ENCODE data around the gene BCAP31. TPM values are rescaled to one million over a fixed set of nuclear protein-coding genes. Genes with fewer than 3 reads are reported as not detected.

Gene BCAP31
- total and polyA plus RNA-seq, 2 donors (not counting 1 experiment from before 2014, with no cell fraction given) = 59.5 to 117 TPM

- H3K9me3 Mint-ChIP-seq (ENCODE audit: insufficient read depth) = no peaks in the 10 kb centered on the region
- Histone ChIP-seq H2AFZ (ENCODE audit: insufficient read depth, low read depth, low read length, poor library complexity, severe bottlenecking) (no peak overlapping the region), H4K20me1 (ENCODE audit: control insufficient read depth, insufficient read depth, low read length, poor library complexity, severe bottlenecking) (peaks cover 50% of the 10 kb centered on the region), H3K27ac (ENCODE audit: low read length in 2 of 2) (no peak overlapping the region), H3K4me1 (ENCODE audit: control insufficient read depth in 2 of 2, insufficient read depth in 2 of 2, low read length in 2 of 2) (no peaks in the 10 kb centered on the region), H3K9ac (ENCODE audit: low read length) (no peak overlapping the region), H3K4me3 (ENCODE audit: control extremely low read depth in 1 of 5, extremely low read depth in 1 of 5, insufficient read depth in 1 of 5, low read depth in 2 of 5, low read length in 4 of 5) (no peak overlapping the region), H3K9me3 (ENCODE audit: control extremely low read depth in 1 of 3, control insufficient read depth in 2 of 3, insufficient read depth in 1 of 3, low read length in 2 of 3) (no peaks in the 10 kb centered on the region), H3K27me3 (replicated peaks in 1 of 4; ENCODE audit: control extremely low read depth in 1 of 4, control insufficient read depth in 3 of 4, insufficient read depth in 4 of 4, low read length in 3 of 4) (no peaks in the 10 kb centered on the region), H3K79me2 (ENCODE audit: control insufficient read depth, insufficient read depth, low read length) (peaks cover 11% of the 10 kb centered on the region), H3K36me3 (replicated peaks in 1 of 2; ENCODE audit: control extremely low read depth in 1 of 2, control insufficient read depth in 1 of 2, extremely low read depth in 1 of 2, insufficient read depth in 2 of 2, low read length in 1 of 2) (peaks cover 0 to 22% of the 10 kb centered on the region in 2 experiments), H3K4me2 (replicated peaks; ENCODE audit: low read depth, low read length, poor library complexity, severe bottlenecking) (no peak overlapping the region)
- H3K4me3 Mint-ChIP-seq = no peak overlapping the region
- ATAC-seq (ENCODE audit: low read depth) (no peak), DNase-seq (no peak)
- no peak for TF ChIP-seq CTCF (IDR thresholded peaks at IDR 0.05)
- TF ChIP-seq EZH2 (IDR thresholded peaks at IDR 0.05; ENCODE audit: borderline replicate concordance, insufficient read depth, low read depth, low read length, poor library complexity, severe bottlenecking) = no peak
- H3K27me3 Mint-ChIP-seq = no peaks in the 10 kb centered on the region
- no peak overlapping the region for H3K27ac Mint-ChIP-seq
- ChIA-PET POLR2A (no interaction called here), CTCF (no interaction called here)
- H3K4me1 Mint-ChIP-seq = no peaks in the 10 kb centered on the region
- intact Hi-C loops (cut with micrococcal nuclease) = no loop called here
- WGBS (ENCODE audit: insufficient coverage) = 93% methylated on average over 6 of the region's 18 CpGs
Measured at GRCh38 chrX:153704021-153704526, 20.1 kb downstream of the BCAP31 start.

DNA sequence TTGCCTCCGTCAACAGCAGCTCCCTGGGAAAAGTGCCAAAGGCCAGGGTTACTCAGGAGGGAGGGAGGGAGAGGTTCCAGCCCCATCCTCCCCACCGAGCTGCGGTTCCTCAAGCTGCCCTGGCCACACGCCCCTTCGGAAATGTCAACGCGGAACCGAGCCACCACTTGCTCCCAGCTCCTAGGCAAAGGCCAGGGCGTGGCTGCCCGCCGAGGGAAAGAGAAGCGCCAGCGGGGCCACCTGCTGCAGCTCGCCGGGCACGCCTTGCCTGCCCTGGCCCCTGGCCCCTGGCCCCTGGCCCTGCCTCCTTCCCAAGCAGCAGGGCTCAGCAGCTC lies 21.2 kb downstream of the BCAP31 start:
- Histone ChIP-seq H3K36me3 (replicated peaks in 1 of 2; ENCODE audit: control extremely low read depth in 1 of 2, control insufficient read depth in 1 of 2, extremely low read depth in 1 of 2, insufficient read depth in 2 of 2, low read length in 1 of 2) (peaks cover 0 to 16% of the 10 kb centered on the region in 2 experiments), H3K9ac (ENCODE audit: low read length) (no peak overlapping the region), H3K9me3 (ENCODE audit: control extremely low read depth in 1 of 3, control insufficient read depth in 2 of 3, insufficient read depth in 1 of 3, low read length in 2 of 3) (no peaks in the 10 kb centered on the region), H3K79me2 (ENCODE audit: control insufficient read depth, insufficient read depth, low read length) (peaks cover 5% of the 10 kb centered on the region), H3K27ac (ENCODE audit: low read length in 2 of 2) (no peak overlapping the region), H3K27me3 (replicated peaks in 1 of 4; ENCODE audit: control extremely low read depth in 1 of 4, control insufficient read depth in 3 of 4, insufficient read depth in 4 of 4, low read length in 3 of 4) (no peaks in the 10 kb centered on the region), H3K4me2 (replicated peaks; ENCODE audit: low read depth, low read length, poor library complexity, severe bottlenecking) (no peak overlapping the region), H2AFZ (ENCODE audit: insufficient read depth, low read depth, low read length, poor library complexity, severe bottlenecking) (no peak overlapping the region), H3K4me3 (ENCODE audit: control extremely low read depth in 1 of 5, extremely low read depth in 1 of 5, insufficient read depth in 1 of 5, low read depth in 2 of 5, low read length in 4 of 5) (no peak overlapping the region), H4K20me1 (ENCODE audit: control insufficient read depth, insufficient read depth, low read length, poor library complexity, severe bottlenecking) (peaks cover 42% of the 10 kb centered on the region), H3K4me1 (ENCODE audit: control insufficient read depth in 2 of 2, insufficient read depth in 2 of 2, low read length in 2 of 2) (no peaks in the 10 kb centered on the region)
- no peaks in the 10 kb centered on the region for H3K9me3 Mint-ChIP-seq (ENCODE audit: insufficient read depth)
- H3K27me3 Mint-ChIP-seq = no peaks in the 10 kb centered on the region
- H3K4me3 Mint-ChIP-seq = no peak overlapping the region
- ATAC-seq (ENCODE audit: low read depth) (no peak), DNase-seq (no peak)
- WGBS (ENCODE audit: insufficient coverage) = 92% methylated on average over 6 of the region's 16 CpGs
- POLR2A ChIA-PET = no interaction called here
- intact Hi-C loops (cut with micrococcal nuclease) = no loop called here
- TF ChIP-seq CTCF (IDR thresholded peaks at IDR 0.05) (no peak), EZH2 (IDR thresholded peaks at IDR 0.05; ENCODE audit: borderline replicate concordance, insufficient read depth, low read depth, low read length, poor library complexity, severe bottlenecking) (no peak)
- no peaks in the 10 kb centered on the region for H3K4me1 Mint-ChIP-seq
- CTCF ChIA-PET = no interaction called here
- no peak overlapping the region for H3K27ac Mint-ChIP-seq
